HL-60/S4 (cell line): Measurements from ENCODE around the gene TCF12.

Source experiments
- in situ Hi-C: fragments of 300-500 bp; cut with MboI; formaldehyde crosslinking; loops from 2 replicates; pipeline ENCODE4 v1.14.3; 2022; ENCODE audit warnings: low sequenced_read_pairs

The TCF12 gene

GRCh38 chr15:57324590-57324890 is 406.1 kb downstream of the TCF12 start:
- in situ Hi-C loops = loop anchor here (25.0 kb wide), 1 partner anchor 837 kb away; no protein-coding TSS in a partner anchor

- in situ Hi-C loops = loop anchor here (25.0 kb wide), 1 partner anchor 838 kb away; no protein-coding TSS in a partner anchor
Observed at GRCh38 chr15:57324944-57325679, 406.7 kb downstream of the TCF12 start.

- in situ Hi-C loops = no loop called here
Observed at GRCh38 chr15:57326196-57326595, 407.8 kb downstream of the TCF12 start.

GRCh38 chr15:57327985-57328471 is 409.6 kb downstream of the TCF12 start:
- in situ Hi-C loops = no loop called here

GRCh38 chr15:57328479-57328878 is 410.0 kb downstream of the TCF12 start:
- in situ Hi-C loops = no loop called here

- in situ Hi-C loops = no loop called here
Observed at GRCh38 chr15:57328897-57329296, 410.5 kb downstream of the TCF12 start.

- in situ Hi-C loops = no loop called here
Observed at GRCh38 chr15:57329582-57330367, 411.3 kb downstream of the TCF12 start.

- in situ Hi-C loops = no loop called here
Observed at GRCh38 chr15:57330619-57331340, 412.3 kb downstream of the TCF12 start.

- in situ Hi-C loops = no loop called here
Observed at GRCh38 chr15:57332326-57332725, 413.9 kb downstream of the TCF12 start.

- in situ Hi-C loops = no loop called here
Observed at GRCh38 chr15:57333487-57333886, 415.0 kb downstream of the TCF12 start.

- in situ Hi-C loops = no loop called here
Observed at GRCh38 chr15:57334257-57334656, 415.8 kb downstream of the TCF12 start.

- in situ Hi-C loops = no loop called here
Observed at GRCh38 chr15:57335293-57335715, 416.9 kb downstream of the TCF12 start.

GRCh38 chr15:57335719-57336118 is 417.3 kb downstream of the TCF12 start:
- in situ Hi-C loops = no loop called here

GRCh38 chr15:57337868-57338411 is 419.5 kb downstream of the TCF12 start:
- in situ Hi-C loops = no loop called here

- in situ Hi-C loops = no loop called here
Observed at GRCh38 chr15:57339321-57339720, 420.9 kb downstream of the TCF12 start.
